Endothelial cell of umbilical vein (primary cell): ENCODE measurements around the gene RASA1.

Experiments used
- CTCF ChIP-seq, 2 donors: IDR thresholded peaks; 1 replicate in 1 of 2; 2 replicates in 1 of 2; pipeline ENCODE4 v1.5.1; 2011; ENCODE audit warnings: low read length in 2 of 2, mild to moderate bottlenecking in 2 of 2, moderate library complexity in 2 of 2, control low read depth in 1 of 2, inconsistent platforms in 1 of 2, low read depth in 1 of 2; ENCODE audit not compliant: insufficient read depth in 1 of 2; ENCODE audit errors: extremely low read depth in 1 of 2
- EZH2 ChIP-seq: IDR thresholded peaks from 2 replicates; pipeline ENCODE4 v1.6.1; 2012; ENCODE audit warnings: borderline replicate concordance, low read depth, mild to moderate bottlenecking, moderate library complexity, low read length, inconsistent platforms; ENCODE audit not compliant: severe bottlenecking
- FOS ChIP-seq: IDR thresholded peaks from 2 replicates; pipeline ENCODE4 v1.6.1; 2011; ENCODE audit warnings: mild to moderate bottlenecking, low read length, moderate library complexity, borderline replicate concordance; ENCODE audit not compliant: insufficient read depth
- JUN ChIP-seq: IDR thresholded peaks from 2 replicates; pipeline ENCODE4 v1.6.1; 2011; ENCODE audit warnings: borderline replicate concordance, low read depth; ENCODE audit not compliant: insufficient read length, insufficient read depth
- MYC ChIP-seq: IDR thresholded peaks from one replicate; pipeline ENCODE4 v1.6.1; 2011; ENCODE audit warnings: mild to moderate bottlenecking, low read depth, low read length
- POLR2A ChIP-seq: IDR thresholded peaks from 2 replicates; pipeline ENCODE4 v1.6.1; 2012; ENCODE audit warnings: low read depth, mild to moderate bottlenecking, control low read depth, low read length
- TF ChIP-seq, protein P1 (sequence below): IDR thresholded peaks from 2 replicates; pipeline ENCODE4 v1.6.1; 2011; ENCODE audit not compliant: insufficient read depth, insufficient read length

DNA sequence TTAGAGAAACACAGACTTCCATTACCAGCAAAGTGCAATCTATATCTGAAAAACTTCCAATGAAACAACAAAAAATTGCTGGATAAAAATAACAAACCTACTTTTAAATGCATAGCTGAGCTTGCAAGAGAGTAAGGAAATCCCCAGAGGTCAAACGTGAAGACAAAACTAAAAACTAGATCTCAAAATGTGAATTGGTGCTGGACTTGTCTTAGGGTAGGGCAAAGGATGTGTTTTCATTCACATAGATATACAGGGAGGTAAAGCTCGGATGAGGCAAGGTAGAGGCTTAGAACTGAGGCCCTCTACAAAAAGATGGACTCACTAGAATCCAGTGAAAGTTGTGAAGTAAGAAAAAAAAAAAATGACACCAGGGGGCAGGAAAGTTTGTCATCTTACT lies 13.6 kb upstream of the RASA1 start:
- TF ChIP-seq EZH2 (no peak), POLR2A (no peak), CTCF (IDR thresholded peaks at IDR 0.05; ENCODE audit: extremely low read depth in 1 of 2, insufficient read depth in 1 of 2, low read depth in 1 of 2, low read length in 2 of 2) (no peak), JUN (no peak), MYC (no peak), FOS (no peak)
- TF ChIP-seq, protein P1, sequence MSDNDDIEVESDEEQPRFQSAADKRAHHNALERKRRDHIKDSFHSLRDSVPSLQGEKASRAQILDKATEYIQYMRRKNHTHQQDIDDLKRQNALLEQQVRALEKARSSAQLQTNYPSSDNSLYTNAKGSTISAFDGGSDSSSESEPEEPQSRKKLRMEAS: no peak
